Spleen (tissue), 7 donors: Measurements from ENCODE around the gene BSPRY.

ENCODE experiments used
- POLR2A ChIP-seq, 3 donors: fragments of 450-650 bp; IDR thresholded peaks; one replicate each; pipeline ENCODE4 v1.5.1; 2017; ENCODE audit warnings: antibody characterized with exemption in 3 of 3, mild to moderate bottlenecking in 1 of 3
- POLR2AphosphoS5 ChIP-seq, 3 donors: sonication (generic); formaldehyde crosslinking; IDR thresholded peaks; one replicate each; pipeline ENCODE4 v1.5.1; 2017; ENCODE audit warnings: antibody characterized with exemption in 3 of 3
- TF ChIP-seq, protein P1 (sequence below), 11 experiments: fragments of 200-600 bp in 7 of 11; fragments of 450-650 bp in 4 of 11; sonication (generic) in 4 of 11; IDR thresholded peaks in 8 of 11; conservative IDR thresholded peaks in 3 of 11; 1 replicate in 7 of 11; 2 replicates in 4 of 11; pipeline versions ENCODE4 v1.4.0 to v1.8.0; 2016 to 2021; ENCODE audit warnings: antibody characterized with exemption in 11 of 11, inconsistent platforms in 4 of 11, mild to moderate bottlenecking in 1 of 11
- donor health status: DM: no; HTN: no; CAD: no; lungs with moderate emphysema.
- donor health status: DM: no; HTN: no; CAD: no.
- donor health status: DM: no; HTN: no; CAD: no.

GRCh38 chr9:113393281-113393680 is 43.9 kb downstream of the BSPRY start:
- TF ChIP-seq POLR2A (IDR thresholded peaks at IDR 0.05) (no peak), POLR2AphosphoS5 (IDR thresholded peaks at IDR 0.05) (no peak)
- TF ChIP-seq, protein P1, sequence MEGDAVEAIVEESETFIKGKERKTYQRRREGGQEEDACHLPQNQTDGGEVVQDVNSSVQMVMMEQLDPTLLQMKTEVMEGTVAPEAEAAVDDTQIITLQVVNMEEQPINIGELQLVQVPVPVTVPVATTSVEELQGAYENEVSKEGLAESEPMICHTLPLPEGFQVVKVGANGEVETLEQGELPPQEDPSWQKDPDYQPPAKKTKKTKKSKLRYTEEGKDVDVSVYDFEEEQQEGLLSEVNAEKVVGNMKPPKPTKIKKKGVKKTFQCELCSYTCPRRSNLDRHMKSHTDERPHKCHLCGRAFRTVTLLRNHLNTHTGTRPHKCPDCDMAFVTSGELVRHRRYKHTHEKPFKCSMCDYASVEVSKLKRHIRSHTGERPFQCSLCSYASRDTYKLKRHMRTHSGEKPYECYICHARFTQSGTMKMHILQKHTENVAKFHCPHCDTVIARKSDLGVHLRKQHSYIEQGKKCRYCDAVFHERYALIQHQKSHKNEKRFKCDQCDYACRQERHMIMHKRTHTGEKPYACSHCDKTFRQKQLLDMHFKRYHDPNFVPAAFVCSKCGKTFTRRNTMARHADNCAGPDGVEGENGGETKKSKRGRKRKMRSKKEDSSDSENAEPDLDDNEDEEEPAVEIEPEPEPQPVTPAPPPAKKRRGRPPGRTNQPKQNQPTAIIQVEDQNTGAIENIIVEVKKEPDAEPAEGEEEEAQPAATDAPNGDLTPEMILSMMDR (IDR thresholded peaks at IDR 0.05 in 8 of 11, conservative IDR thresholded peaks at IDR 0.05 in 3 of 11) = no peak
